GM12878 (cell line): ENCODE results near the gene PNLIP. TPM values are rescaled to one million over a fixed set of nuclear protein-coding genes. Genes with fewer than 3 reads are reported as not detected.

ENCODE experiments used
- ATAC-seq: fragments of 200-7000 bp; cut with Tn5 transposase; 3 replicates; pipeline ENCODE4 v1.9.1; 2020; ENCODE audit warnings: mild to moderate bottlenecking, moderate library complexity
- BruUV-seq: library from RNA; stranded (reverse); fragments of 400-500 nt; replicated peaks from 2 replicates; lab custom pipeline; 2021; lab: Mats Ljungman, UMichigan
- CTCF ChIA-PET: fragments of 300-600 bp; sonication (Branson Sonifier 250); formaldehyde crosslinking; extraction: SDS; loops from one replicate; lab custom pipeline; 2021; ENCODE audit warnings: inconsistent platforms; lab: Yijun Ruan, JAX
- POLR2A ChIA-PET: fragments of 350-600 bp; formaldehyde crosslinking; extraction: SDS; loops from one replicate; lab custom pipeline; 2021; ENCODE audit warnings: inconsistent platforms; lab: Charles Lee
- RAD21 ChIA-PET: fragments of 300-600 bp; sonication (Branson Sonifier 250); formaldehyde crosslinking; loops from one replicate; lab custom pipeline; 2023; ENCODE audit warnings: antibody characterized with exemption; ENCODE audit not compliant: unreplicated experiment; lab: Charles Lee
- SMC1A ChIA-PET: fragments of 300-600 bp; sonication (Branson Sonifier 250); formaldehyde crosslinking; loops from one replicate; lab custom pipeline; 2023; ENCODE audit not compliant: unreplicated experiment, uncharacterized antibody; lab: Charles Lee
- DNase-seq: peaks from one replicate; pipeline ENCODE4 v3.0.0-alpha.2; 2011; ENCODE audit warnings: low read depth, low spot score
- FAIRE-seq: peaks from 3 replicates; lab custom pipeline; 2011; peaks lifted over from hg19 to GRCh38; lab: Jason Lieb, UNC
- H2AFZ ChIP-seq: 2 replicates; pipeline ENCODE4 v1.6.0; 2011; ENCODE audit warnings: low read depth, low read length, control low read depth; ENCODE audit not compliant: control insufficient read depth
- H3K27ac ChIP-seq: 2 replicates; pipeline ENCODE4 v1.5.1; 2011; ENCODE audit warnings: control low read depth; ENCODE audit not compliant: control insufficient read depth, insufficient read depth
- H3K27me3 ChIP-seq, 2 experiments: replicated peaks in 1 of 2; 2 replicates each; pipeline versions ENCODE4 v1.6.0 to v1.6.1; 2011; ENCODE audit warnings: low read length in 1 of 2; ENCODE audit not compliant: control insufficient read depth in 2 of 2, insufficient read depth in 2 of 2
- H3K36me3 ChIP-seq, 2 experiments: 2 replicates each; pipeline ENCODE4 v1.5.1; 2011; ENCODE audit warnings: low read length in 1 of 2; ENCODE audit not compliant: control insufficient read depth in 2 of 2, insufficient read depth in 2 of 2
- H3K4me1 ChIP-seq: 2 replicates; pipeline ENCODE4 v1.6.1; 2011; ENCODE audit warnings: mild to moderate bottlenecking, low read length, moderate library complexity, mixed read lengths; ENCODE audit not compliant: control insufficient read depth, insufficient read depth
- H3K4me2 ChIP-seq: 2 replicates; pipeline ENCODE4 v1.6.0; 2011; ENCODE audit warnings: control low read depth; ENCODE audit not compliant: control insufficient read depth, insufficient read depth
- H3K4me3 ChIP-seq: fragments of 200-600 bp; sonication (generic); 2 replicates; pipeline ENCODE4 v1.5.1; 2016
- H3K79me2 ChIP-seq: 2 replicates; pipeline ENCODE4 v1.6.0; 2011; ENCODE audit warnings: low read length; ENCODE audit not compliant: control insufficient read depth, insufficient read depth
- H3K9ac ChIP-seq: 2 replicates; pipeline ENCODE4 v1.8.0; 2011; ENCODE audit warnings: low read length, control low read depth, mixed read lengths; ENCODE audit not compliant: control insufficient read depth, insufficient read depth
- H3K9me3 ChIP-seq: replicated peaks from 3 replicates; pipeline ENCODE4 v1.5.1; 2011; ENCODE audit warnings: mild to moderate bottlenecking, low read length; ENCODE audit not compliant: control insufficient read depth, insufficient read depth
- H4K20me1 ChIP-seq: 2 replicates; pipeline ENCODE4 v1.6.0; 2011; ENCODE audit not compliant: control insufficient read depth, insufficient read depth
- CBFB ChIP-seq: IDR thresholded peaks from 2 replicates; pipeline ENCODE4 v1.6.1; 2016; ENCODE audit warnings: antibody characterized with exemption, low read depth
- CREB1 ChIP-seq: IDR thresholded peaks from 2 replicates; pipeline ENCODE4 v1.6.1; 2012; ENCODE audit warnings: low read depth, mild to moderate bottlenecking, inconsistent platforms
- E2F4 ChIP-seq: IDR thresholded peaks from 2 replicates; pipeline ENCODE4 v1.6.1; 2012; ENCODE audit warnings: low read depth, low read length, improper control_type of control experiment
- FOS ChIP-seq: IDR thresholded peaks from 3 replicates; pipeline ENCODE4 v1.6.1; 2011; ENCODE audit warnings: borderline replicate concordance; ENCODE audit not compliant: insufficient read length; ENCODE audit errors: extremely low read depth
- FOXM1 ChIP-seq: IDR thresholded peaks from 2 replicates; pipeline ENCODE4 v1.6.1; 2012; ENCODE audit warnings: low read depth, mild to moderate bottlenecking, inconsistent platforms, low read length, moderate library complexity
- LARP7 ChIP-seq: fragments of 450-650 bp; IDR thresholded peaks from 2 replicates; pipeline ENCODE4 v1.6.1; 2017; ENCODE audit warnings: mild to moderate bottlenecking
- POLR2A ChIP-seq: IDR thresholded peaks from 2 replicates; pipeline ENCODE4 v1.6.1; 2011; ENCODE audit warnings: low read depth, mild to moderate bottlenecking, low read length
- POLR2AphosphoS5 ChIP-seq: IDR thresholded peaks from 2 replicates; pipeline ENCODE4 v1.6.1; 2011; ENCODE audit warnings: mild to moderate bottlenecking, low read length, inconsistent platforms
- SIX5 ChIP-seq: IDR thresholded peaks from 2 replicates; pipeline ENCODE4 v1.6.1; 2011; ENCODE audit warnings: mild to moderate bottlenecking, low read depth, low read length, moderate library complexity; ENCODE audit not compliant: severe bottlenecking
- SMAD1 ChIP-seq: fragments of 450-650 bp; IDR thresholded peaks from 2 replicates; pipeline ENCODE4 v1.6.1; 2018; ENCODE audit warnings: mild to moderate bottlenecking, low read depth; ENCODE audit not compliant: partially characterized antibody
- TCF7 ChIP-seq: IDR thresholded peaks from 2 replicates; pipeline ENCODE4 v1.6.1; 2014; ENCODE audit warnings: antibody characterized with exemption, borderline replicate concordance
- ZZZ3 ChIP-seq: IDR thresholded peaks from 2 replicates; pipeline ENCODE4 v1.6.1; 2011; ENCODE audit warnings: low read depth; ENCODE audit not compliant: control insufficient read depth, insufficient read length
- WGBS: methylation state at CpG from one replicate; pipeline ENCODE4 v1.1.6; 2016; ENCODE audit warnings: low lambda C conversion rate; ENCODE audit not compliant: insufficient replicate concordance, insufficient coverage; ENCODE audit errors: missing lambda C conversion rate; 5-methylcytosine and 5-hydroxymethylcytosine counted together
- in situ Hi-C: fragments of 300-500 bp; cut with MboI; formaldehyde crosslinking; loops from 9 replicates; pipeline ENCODE4 v1.14.3; 2018; ENCODE audit warnings: mixed read lengths
- intact Hi-C: fragments of 100-400 bp; cut with micrococcal nuclease; formaldehyde crosslinking; loops from one replicate; pipeline ENCODE4 v1.14.2; 2022; ENCODE audit not compliant: unreplicated experiment
- polyA plus RNA-seq, 11 experiments: library from polyadenylated mRNA; depleted of rRNA in 4 of 11; unstranded in 6 of 11; stranded (reverse) in 5 of 11; fragments of >200 nt; fragmentation: Nextera tagmentation in 4 of 11; fragmentation: Illumina TruSeq in 1 of 11; extraction: Ambion mirVana in 4 of 11; extraction: Trizol in 1 of 11; gene quantifications; 1 replicate in 1 of 11; 2 replicates in 10 of 11; pipeline versions ENCODE4 v1.2.1 to v1.2.3, GENCODE V29; 2011 to 2016; ENCODE audit warnings: inconsistent platforms in 2 of 11, missing spikeins in 2 of 11, low read depth in 1 of 11
- total RNA-seq, 4 experiments: library from RNA; depleted of rRNA in 3 of 4; stranded (reverse); fragments of >200 nt in 3 of 4; fragmentation: Illumina TruSeq in 1 of 4; extraction: Trizol in 1 of 4; gene quantifications; 2 replicates each; pipeline versions ENCODE4 v1.2.1 to v1.2.3, GENCODE V29; 2013 to 2021

PNLIP gene
- total and polyA plus RNA-seq, 10 of the 15 experiments (the other 5 are each of a cell fraction or from before 2014, with no cell fraction given), result 1.1 TPM; not detected in 9

- Histone ChIP-seq H3K79me2 (no peaks in the 10 kb centered on the region), H4K20me1 (no peaks in the 10 kb centered on the region), H3K36me3 (no peaks in the 10 kb centered on the region), H3K9me3 (no peaks in the 10 kb centered on the region), H3K4me2 (no peak overlapping the region), H3K27me3 (no peaks in the 10 kb centered on the region), H3K4me1 (no peaks in the 10 kb centered on the region), H3K9ac (no peak overlapping the region), H3K27ac (no peak overlapping the region), H3K4me3 (no peak overlapping the region), H2AFZ (no peak overlapping the region)
- no TSS peak for BruUV-seq
- RAD21 ChIA-PET, result no interaction called here
- TF ChIP-seq SIX5, result no peak
- TF ChIP-seq LARP7, result no peak
- TF ChIP-seq SMAD1, result no peak
- no peak for TF ChIP-seq FOXM1
- no peak for TF ChIP-seq TCF7
- no peak for TF ChIP-seq POLR2A
- no peak for TF ChIP-seq E2F4
- CTCF ChIA-PET, result no interaction called here
- in situ Hi-C loops, result no loop called here
- intact Hi-C loops, result no loop called here
- no peak for ATAC-seq
- FAIRE-seq, result no peak
- SMC1A ChIA-PET, result interaction anchor here (0.7 kb wide), 1 partner anchor 15 kb away, joined by 3 read pairs; no protein-coding TSS in a partner anchor
- DNase-seq, result no peak
- WGBS, result 3% methylated on average over 5 of the region's 5 CpGs
- POLR2A ChIA-PET, result no interaction called here
Measured at GRCh38 chr10:116599991-116600390, 54.3 kb downstream of the PNLIP start.

- H3K4me2 ChIP-seq, result no peak overlapping the region
- 28% methylated on average over 10 of the region's 10 CpGs for WGBS
- H3K79me2 ChIP-seq, result no peaks in the 10 kb centered on the region
- BruUV-seq, result no TSS peak
- TF ChIP-seq POLR2AphosphoS5 (no peak), LARP7 (no peak), FOS (no peak), CBFB (no peak), ZZZ3 (no peak), CREB1 (no peak)
- H3K4me3 ChIP-seq, result no peak overlapping the region
- H3K9ac ChIP-seq, result no peak overlapping the region
- FAIRE-seq (no peak), DNase-seq (no peak), ATAC-seq (no peak)
- no peaks in the 10 kb centered on the region for H3K27me3 ChIP-seq
- ChIA-PET RAD21 (no interaction called here), POLR2A (no interaction called here), CTCF (no interaction called here), SMC1A (no interaction called here)
- H2AFZ ChIP-seq, result no peak overlapping the region
- H4K20me1 ChIP-seq, result no peaks in the 10 kb centered on the region
- H3K27ac ChIP-seq, result no peak overlapping the region
- H3K9me3 ChIP-seq, result no peaks in the 10 kb centered on the region
- intact Hi-C loops (no loop called here), in situ Hi-C loops (no loop called here)
- no peaks in the 10 kb centered on the region for H3K4me1 ChIP-seq
- no peaks in the 10 kb centered on the region for H3K36me3 ChIP-seq
Measured at GRCh38 chr10:116602648-116603400, 57.1 kb downstream of the PNLIP start.
